Aorta (tissue), 5 donors: Measurements from ENCODE around the gene MATN1. TPM values are rescaled to one million over a fixed set of nuclear protein-coding genes. Genes with fewer than 3 reads are reported as not detected.

Source experiments
- ATAC-seq: fragments of 200-7000 bp; cut with Tn5 transposase; one replicate; pipeline ENCODE4 v1.9.1; 2022; ENCODE audit warnings: moderate library complexity; ENCODE audit not compliant: low FRiP score
- DNase-seq, 2 donors: peaks; one replicate each; pipeline ENCODE4 v3.0.0-alpha.2; 2020
- H3K27ac ChIP-seq, 2 donors: one replicate each; pipeline ENCODE4 v1.5.1; 2013; ENCODE audit warnings: low read length in 2 of 2, mild to moderate bottlenecking in 2 of 2, moderate library complexity in 2 of 2, control low read depth in 1 of 2, inconsistent platforms in 1 of 2, low read depth in 1 of 2
- H3K27me3 ChIP-seq, 2 donors: one replicate each; pipeline ENCODE4 v1.6.1; 2013; ENCODE audit warnings: control low read depth in 1 of 2, low read length in 1 of 2, mild to moderate bottlenecking in 1 of 2, moderate library complexity in 1 of 2; ENCODE audit not compliant: insufficient read depth in 2 of 2, control insufficient read depth in 1 of 2
- H3K36me3 ChIP-seq, 2 donors: one replicate each; pipeline ENCODE4 v1.6.1; 2013; ENCODE audit warnings: control low read depth in 1 of 2, low read length in 1 of 2, mild to moderate bottlenecking in 1 of 2; ENCODE audit not compliant: insufficient read depth in 2 of 2, control insufficient read depth in 1 of 2
- H3K4me1 ChIP-seq, 2 donors: one replicate each; pipeline ENCODE4 v1.6.1; 2013; ENCODE audit warnings: low read length in 2 of 2, control low read depth in 1 of 2, mild to moderate bottlenecking in 1 of 2, moderate library complexity in 1 of 2; ENCODE audit not compliant: insufficient read depth in 2 of 2, control insufficient read depth in 1 of 2
- H3K4me3 ChIP-seq, 2 donors: one replicate each; pipeline ENCODE4 v1.5.1; 2013; ENCODE audit warnings: low read length in 2 of 2, control low read depth in 1 of 2, mild to moderate bottlenecking in 1 of 2
- H3K9me3 ChIP-seq: one replicate; pipeline ENCODE4 v1.6.1; 2013; ENCODE audit warnings: mild to moderate bottlenecking, low read length; ENCODE audit not compliant: control insufficient read depth
- WGBS, 2 donors: extraction: QIAGEN DNeasy Blood & Tissue Kit; methylation state at CpG; one replicate each; pipeline ENCODE4 v1.1.7; 2013; 5-methylcytosine and 5-hydroxymethylcytosine counted together
- intact Hi-C, 2 donors: fragments of 100-400 bp; cut with DNase I; formaldehyde crosslinking; loops; one replicate each; pipeline versions ENCODE4 v1.14.2 to v1.15.0; 2022
- polyA plus RNA-seq, 2 donors: library from polyadenylated mRNA; stranded (reverse); fragments of 200-250 nt; gene quantifications; one replicate each; pipeline ENCODE4 v1.2.3, GENCODE V29; 2013
- total RNA-seq, 2 donors: library from RNA; stranded (reverse); fragmentation: NEBNext Ultra II Directional; extraction: Animal tissue kit (Norgen Biotek cat#: 25700); gene quantifications; one replicate each; pipeline ENCODE4 v1.2.1, GENCODE V29; 2021
- donor health status: healthy with polysubstance abuse.
- donor health status: Bipolar disorder and iron deficiency.
- donor health status: DM: no; HTN: no; CAD: no.
- donor health status: DM: no; HTN: no; CAD: no.
- donor health status: DM: yes; HTN: yes; CAD: no.

The MATN1 gene
- total and polyA plus RNA-seq, 4 donors = 0.42 TPM; not detected in 3

DNA sequence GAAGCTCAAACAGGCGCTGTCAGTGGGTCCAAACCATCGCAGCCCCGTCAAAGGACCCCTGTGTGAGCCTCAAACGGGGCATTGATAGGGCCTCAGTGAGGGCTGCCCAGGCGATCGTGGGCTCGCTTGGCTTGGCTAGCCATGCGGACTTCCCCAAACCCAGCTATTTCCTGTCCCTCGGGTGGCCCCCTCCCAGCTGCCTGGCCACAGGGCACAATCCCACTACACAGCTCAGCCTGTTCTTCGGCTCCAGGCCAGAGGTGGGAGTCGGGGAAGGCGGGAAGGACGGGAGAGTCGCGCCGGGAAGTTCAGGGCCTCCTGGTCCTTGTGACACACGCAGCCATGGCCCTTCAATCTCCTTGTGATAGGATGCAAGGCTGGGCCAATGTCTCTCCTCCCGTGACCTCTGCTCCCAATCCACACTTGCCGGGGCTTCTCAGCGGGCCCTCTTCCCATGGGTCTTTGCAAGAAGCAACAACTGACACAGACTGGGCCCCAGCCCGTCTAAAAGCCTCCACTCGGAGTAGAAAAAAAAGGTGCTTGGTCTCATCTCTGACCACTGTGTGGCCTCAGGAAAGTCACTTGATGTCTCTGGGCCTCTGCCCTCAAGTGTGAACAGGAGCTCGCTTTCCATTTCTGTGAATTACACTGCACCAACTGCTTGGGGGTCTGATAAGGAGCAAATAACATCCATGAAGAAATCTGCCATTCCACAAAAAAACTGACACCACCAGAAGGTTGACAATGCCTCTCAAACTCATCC is 7.1 kb upstream of the MATN1 start:
- Histone ChIP-seq H3K4me3 (no peak overlapping the region), H3K27ac (no peak overlapping the region), H3K9me3 (no peaks in the 10 kb centered on the region), H3K36me3 (no peaks in the 10 kb centered on the region), H3K4me1 (no peaks in the 10 kb centered on the region), H3K27me3 (no peaks in the 10 kb centered on the region)
- ATAC-seq (peak; percentile 46), DNase-seq (no peak)
- intact Hi-C loops = no loop called here
- WGBS, 2 donors = 69 to 70% methylated on average over 23 of the region's 23 CpGs

DNA sequence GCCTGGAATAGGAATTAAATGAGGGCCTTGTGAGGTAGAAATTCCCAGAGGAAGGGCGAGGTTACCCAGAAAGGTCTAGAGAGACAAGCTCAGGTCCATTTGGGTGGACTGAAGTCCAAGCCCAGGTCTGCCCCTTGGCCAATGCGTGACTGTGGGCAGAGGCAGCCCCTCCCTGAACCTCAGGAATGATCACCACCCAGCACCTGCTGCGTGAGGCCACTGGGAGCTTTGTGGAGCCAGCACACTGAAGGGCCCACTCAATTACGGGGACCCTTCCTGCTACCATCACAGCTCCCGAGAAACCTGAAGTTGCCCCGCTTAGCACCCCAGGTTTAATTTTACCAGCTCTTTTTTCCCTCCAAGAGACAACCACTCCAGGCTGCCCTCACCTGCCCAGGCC is 6.5 kb upstream of the MATN1 start:
- H3K4me3 ChIP-seq = no peak overlapping the region
- H3K9me3 ChIP-seq = no peaks in the 10 kb centered on the region
- no peaks in the 10 kb centered on the region for H3K36me3 ChIP-seq
- H3K4me1 ChIP-seq = no peaks in the 10 kb centered on the region
- WGBS, 2 donors = 92 to 93% methylated on average over 6 of the region's 6 CpGs
- no peak overlapping the region for H3K27ac ChIP-seq
- no peak for DNase-seq
- no peak for ATAC-seq
- H3K27me3 ChIP-seq = no peaks in the 10 kb centered on the region
- intact Hi-C loops = loop anchor here in 1 of 2 donors (5.0 kb wide), 1 partner anchor 182 kb away; no protein-coding TSS in a partner anchor

DNA sequence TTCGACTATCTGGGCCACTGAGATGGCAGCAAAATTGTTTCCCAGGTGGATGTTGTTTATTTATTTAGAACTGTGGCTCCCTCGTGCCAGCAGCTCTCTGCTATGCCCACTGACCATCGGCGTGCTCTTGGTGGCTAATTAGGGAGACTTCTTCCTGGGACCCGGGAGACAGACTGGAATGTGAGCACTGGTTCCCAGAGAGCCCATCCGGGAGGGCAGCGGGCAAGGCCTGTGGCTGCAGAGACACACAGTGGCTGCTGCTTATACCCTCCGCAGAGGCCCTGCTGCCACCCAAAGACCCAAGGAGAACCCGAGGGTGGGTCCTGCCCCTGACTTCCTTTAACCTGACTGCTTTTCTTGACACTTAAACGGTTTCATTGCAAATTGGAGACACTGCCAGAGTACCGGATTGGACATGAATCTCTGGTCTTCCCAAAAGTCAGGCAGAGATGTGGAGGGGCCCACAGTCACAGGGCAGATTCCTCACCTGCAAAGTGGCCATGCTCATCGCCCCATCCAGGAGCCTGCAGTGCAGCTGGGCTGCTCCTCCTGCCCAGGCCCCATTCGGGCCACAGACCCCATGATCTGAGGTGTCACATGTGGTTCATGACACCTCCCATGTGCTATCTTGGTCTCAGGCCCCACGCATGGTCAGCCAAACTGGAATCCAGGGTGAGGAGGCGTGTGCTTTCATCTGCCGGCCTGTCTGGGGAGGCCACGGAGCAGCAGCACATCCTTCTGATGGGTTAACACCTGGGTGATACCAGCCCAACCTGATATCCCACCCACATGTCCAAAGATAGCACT is 5.7 kb upstream of the MATN1 start:
- no peaks in the 10 kb centered on the region for H3K9me3 ChIP-seq
- ATAC-seq = no peak
- no peaks in the 10 kb centered on the region for H3K36me3 ChIP-seq
- intact Hi-C loops = loop anchor here in 1 of 2 donors (5.0 kb wide), 1 partner anchor 183 kb away; no protein-coding TSS in a partner anchor
- no peaks in the 10 kb centered on the region for H3K4me1 ChIP-seq
- H3K4me3 ChIP-seq = no peak overlapping the region
- DNase-seq = no peak
- H3K27me3 ChIP-seq = no peaks in the 10 kb centered on the region
- no peak overlapping the region for H3K27ac ChIP-seq
- WGBS, 2 donors = 74 to 77% methylated on average over 17 of the region's 17 CpGs

DNA sequence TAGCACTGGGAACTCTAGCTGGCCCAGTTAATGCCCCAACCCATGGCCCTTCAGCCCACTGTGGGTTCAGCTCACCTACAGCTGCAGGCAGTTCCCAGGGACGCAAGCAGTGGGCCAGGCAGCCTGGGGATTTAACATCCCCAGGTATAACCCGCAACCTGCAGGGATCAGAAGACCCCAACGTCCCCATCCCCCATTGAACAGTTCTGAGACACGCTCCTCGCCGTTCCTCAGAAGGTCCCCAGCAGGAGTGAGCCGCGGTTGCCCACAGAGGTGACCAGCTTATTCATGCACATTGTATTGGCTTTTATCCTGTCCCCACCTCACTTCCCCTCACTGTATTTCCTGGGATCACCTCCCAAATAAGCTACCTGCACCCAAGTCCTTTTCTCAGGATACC is 5.0 kb upstream of the MATN1 start:
- DNase-seq = no peak
- H3K4me3 ChIP-seq = no peak overlapping the region
- intact Hi-C loops = loop anchor here in 1 of 2 donors (5.0 kb wide), 1 partner anchor 184 kb away; no protein-coding TSS in a partner anchor
- no peaks in the 10 kb centered on the region for H3K4me1 ChIP-seq
- H3K9me3 ChIP-seq = no peaks in the 10 kb centered on the region
- H3K27me3 ChIP-seq = no peaks in the 10 kb centered on the region
- WGBS, 2 donors = 72 to 78% methylated on average over 8 of the region's 8 CpGs
- ATAC-seq = no peak
- H3K36me3 ChIP-seq = no peaks in the 10 kb centered on the region
- no peak overlapping the region for H3K27ac ChIP-seq

DNA sequence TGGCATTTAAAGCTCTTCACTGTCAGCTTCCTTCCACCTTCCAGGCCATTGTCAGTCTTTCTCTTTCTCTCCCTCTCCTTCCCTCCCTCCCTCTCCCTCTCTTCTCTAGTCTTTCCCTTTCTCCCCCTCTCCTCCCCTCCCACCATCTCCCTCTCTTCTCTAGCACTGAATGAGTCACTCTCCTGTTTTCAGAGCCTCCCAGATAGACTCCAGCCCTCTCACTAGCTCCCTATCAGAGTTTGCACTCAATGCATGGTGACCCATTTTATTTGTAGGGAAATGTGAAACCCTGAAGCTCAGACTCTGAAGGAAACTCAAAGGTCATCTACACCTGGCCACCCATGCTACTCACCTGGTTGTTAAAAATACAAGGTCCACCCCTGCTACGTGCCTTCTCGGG is 4.4 kb upstream of the MATN1 start:
- Histone ChIP-seq H3K9me3 (no peaks in the 10 kb centered on the region), H3K36me3 (no peaks in the 10 kb centered on the region), H3K4me3 (no peak overlapping the region), H3K27me3 (no peaks in the 10 kb centered on the region), H3K4me1 (no peaks in the 10 kb centered on the region), H3K27ac (no peak overlapping the region)
- DNase-seq (no peak), ATAC-seq (no peak)
- intact Hi-C loops = loop anchor here in 1 of 2 donors (5.0 kb wide), 1 partner anchor 184 kb away; no protein-coding TSS in a partner anchor
- 95 to 97% methylated on average over 2 of the region's 2 CpGs for WGBS, 2 donors

DNA sequence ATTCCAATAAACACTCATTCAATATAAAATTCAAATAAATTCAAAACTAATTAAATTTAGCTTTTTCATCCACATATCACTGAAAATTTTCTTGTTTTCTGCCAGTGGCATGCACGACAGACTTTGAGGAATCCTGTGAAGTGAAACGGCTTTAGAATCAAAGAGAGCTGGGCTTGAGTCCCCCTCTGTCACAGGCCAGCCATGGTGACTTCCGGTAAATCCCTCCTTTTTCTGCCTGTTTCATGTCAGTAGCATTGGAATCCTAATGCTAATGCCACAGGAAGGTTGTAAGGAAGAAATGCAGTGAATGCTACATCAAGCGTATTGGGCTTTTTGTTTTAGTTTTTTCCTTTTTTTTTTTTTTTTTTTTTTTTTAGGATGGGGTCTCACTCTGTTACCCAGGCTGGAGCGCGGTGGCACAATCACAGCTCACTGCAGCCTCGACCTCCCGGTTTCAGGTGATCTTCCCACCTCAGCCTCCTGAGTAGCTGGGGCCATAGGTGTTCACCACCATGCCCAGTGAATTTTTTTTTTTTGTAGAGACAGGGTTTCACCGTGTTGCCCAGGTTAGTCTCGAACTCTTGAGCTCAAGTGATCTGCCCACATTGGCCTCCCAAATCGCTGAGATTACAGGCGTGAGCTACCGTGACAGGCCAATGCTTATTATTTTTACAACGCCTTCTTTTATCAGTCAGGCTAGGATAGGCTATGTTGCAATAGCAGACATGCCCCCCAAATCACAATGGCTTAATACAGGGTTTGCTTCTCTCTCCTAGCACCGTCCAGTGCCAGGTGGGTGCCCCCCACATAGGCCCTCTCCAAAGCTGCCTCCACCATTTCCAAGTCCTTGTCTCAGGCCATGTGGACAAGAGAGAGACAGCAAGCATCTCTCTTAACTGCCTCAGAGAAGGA is 3.6 kb upstream of the MATN1 start:
- H3K27me3 ChIP-seq = no peaks in the 10 kb centered on the region
- H3K4me3 ChIP-seq = no peak overlapping the region
- H3K36me3 ChIP-seq = no peaks in the 10 kb centered on the region
- H3K27ac ChIP-seq = no peak overlapping the region
- 90% methylated on average over 15 of the region's 15 CpGs for WGBS, 2 donors
- DNase-seq = no peak
- H3K9me3 ChIP-seq = no peaks in the 10 kb centered on the region
- H3K4me1 ChIP-seq = no peaks in the 10 kb centered on the region
- intact Hi-C loops = loop anchor here in 1 of 2 donors (5.0 kb wide), 1 partner anchor 185 kb away; no protein-coding TSS in a partner anchor
- ATAC-seq = no peak

DNA sequence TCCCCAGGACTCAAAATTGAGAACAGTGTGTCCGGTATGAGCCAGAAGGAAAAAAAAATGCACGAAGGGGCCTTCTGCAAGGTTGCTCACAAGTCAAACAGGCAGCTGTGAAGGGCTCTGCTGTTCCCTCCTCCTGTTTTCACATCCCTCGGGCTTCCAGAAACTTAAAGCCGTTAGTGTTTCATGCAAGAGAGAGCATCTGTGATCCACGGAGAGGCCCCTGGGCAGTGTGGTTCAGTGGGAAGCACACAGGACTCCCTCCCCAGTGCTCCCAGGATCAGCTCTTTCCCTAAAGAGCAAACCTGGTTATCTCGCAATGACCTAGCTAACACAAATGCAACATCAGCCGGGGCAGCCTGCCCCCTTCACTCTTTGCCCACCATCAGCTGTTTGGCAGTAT is 2.9 kb upstream of the MATN1 start:
- Histone ChIP-seq H3K4me3 (no peak overlapping the region), H3K27ac (no peak overlapping the region), H3K27me3 (no peaks in the 10 kb centered on the region), H3K4me1 (no peaks in the 10 kb centered on the region), H3K9me3 (no peaks in the 10 kb centered on the region), H3K36me3 (no peaks in the 10 kb centered on the region)
- intact Hi-C loops = loop anchor here in 1 of 2 donors (5.0 kb wide), 1 partner anchor 186 kb away; no protein-coding TSS in a partner anchor
- 74 to 76% methylated on average over 7 of the region's 7 CpGs for WGBS, 2 donors
- DNase-seq = no peak
- ATAC-seq = no peak

DNA sequence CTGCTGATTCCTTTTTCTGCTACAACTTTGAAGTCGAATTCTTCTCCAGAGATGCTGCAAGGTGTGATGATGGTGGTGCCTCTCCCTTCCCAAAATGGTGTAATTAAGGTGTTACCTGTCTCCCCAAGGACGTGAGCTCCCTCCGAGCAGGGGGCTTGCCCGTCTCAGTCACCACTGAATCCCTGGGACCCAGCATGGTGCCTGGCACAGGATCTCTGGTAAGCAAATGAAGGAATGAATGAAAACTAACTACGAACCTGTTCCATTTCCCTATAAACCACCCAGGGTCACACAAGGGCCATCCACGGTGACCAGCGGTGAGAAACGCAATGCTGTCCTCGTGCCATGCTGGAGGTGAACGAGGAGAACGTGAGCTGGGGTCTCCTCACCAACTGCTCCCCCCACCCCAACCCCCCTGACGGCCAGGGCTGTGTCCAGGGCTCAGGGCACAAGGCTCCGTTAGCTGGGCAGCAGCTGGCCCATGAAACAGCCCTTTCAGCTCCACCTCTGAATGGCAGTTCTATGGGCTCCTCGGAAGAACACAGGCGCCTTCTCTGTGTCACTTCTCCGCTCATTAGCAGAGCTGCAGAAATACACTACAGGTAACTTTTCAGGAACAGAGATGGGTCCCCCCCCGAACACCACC is 2.2 kb upstream of the MATN1 start:
- Histone ChIP-seq H3K4me1 (no peaks in the 10 kb centered on the region), H3K36me3 (no peaks in the 10 kb centered on the region), H3K9me3 (no peaks in the 10 kb centered on the region), H3K4me3 (no peak overlapping the region), H3K27me3 (no peaks in the 10 kb centered on the region), H3K27ac (no peak overlapping the region)
- ATAC-seq (no peak), DNase-seq (no peak)
- WGBS, 2 donors = 89 to 90% methylated on average over 17 of the region's 17 CpGs
- intact Hi-C loops = loop anchor here in 1 of 2 donors (5.0 kb wide), 1 partner anchor 187 kb away; no protein-coding TSS in a partner anchor
